Kidney glomerular epithelial cell (primary cell): ENCODE measurements around the gene ETV6.

Experiments used
- DNase-seq: peaks from one replicate; lab custom pipeline; 2025; lab: John Stamatoyannopoulos, UW

The ETV6 gene

DNA sequence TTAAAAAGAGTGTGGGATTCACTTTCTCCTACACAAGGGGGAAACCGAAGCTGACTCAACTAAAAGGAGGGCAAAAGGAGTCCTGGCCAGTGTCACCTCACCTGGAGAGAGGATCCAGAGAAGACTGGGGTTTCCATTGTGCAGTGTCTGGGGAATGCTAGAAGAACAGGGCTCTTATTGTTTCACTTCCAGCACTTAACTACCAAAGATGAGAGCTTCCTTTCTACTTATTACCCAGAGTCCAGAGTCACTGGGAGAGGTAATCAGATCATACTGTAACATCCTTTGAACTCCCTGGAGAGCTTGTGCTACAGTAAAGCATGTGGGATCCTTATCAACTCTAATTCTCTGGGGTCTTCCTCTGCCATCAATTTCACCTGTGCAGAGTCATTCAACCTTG is 272.9 kb downstream of the ETV6 start:
- no peak for DNase-seq

DNA sequence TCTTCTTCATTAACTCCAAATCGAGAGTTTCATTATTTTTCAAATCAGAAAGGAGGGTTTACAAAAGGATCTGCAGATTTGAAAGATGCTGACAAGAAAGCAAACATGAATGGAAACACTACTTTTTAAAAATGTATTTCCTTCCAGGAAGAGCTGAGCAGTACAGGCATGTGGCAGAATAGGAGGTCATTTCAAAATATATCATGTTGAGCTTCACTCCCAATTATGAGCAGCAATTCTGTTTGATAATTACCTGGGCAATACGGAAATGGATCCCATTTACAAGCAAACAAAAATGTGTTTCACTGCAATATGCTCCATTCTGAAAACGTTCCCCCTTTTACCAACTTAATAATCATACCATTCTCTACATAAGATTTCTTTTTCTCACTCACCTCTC is 273.6 kb downstream of the ETV6 start:
- no peak for DNase-seq

DNA sequence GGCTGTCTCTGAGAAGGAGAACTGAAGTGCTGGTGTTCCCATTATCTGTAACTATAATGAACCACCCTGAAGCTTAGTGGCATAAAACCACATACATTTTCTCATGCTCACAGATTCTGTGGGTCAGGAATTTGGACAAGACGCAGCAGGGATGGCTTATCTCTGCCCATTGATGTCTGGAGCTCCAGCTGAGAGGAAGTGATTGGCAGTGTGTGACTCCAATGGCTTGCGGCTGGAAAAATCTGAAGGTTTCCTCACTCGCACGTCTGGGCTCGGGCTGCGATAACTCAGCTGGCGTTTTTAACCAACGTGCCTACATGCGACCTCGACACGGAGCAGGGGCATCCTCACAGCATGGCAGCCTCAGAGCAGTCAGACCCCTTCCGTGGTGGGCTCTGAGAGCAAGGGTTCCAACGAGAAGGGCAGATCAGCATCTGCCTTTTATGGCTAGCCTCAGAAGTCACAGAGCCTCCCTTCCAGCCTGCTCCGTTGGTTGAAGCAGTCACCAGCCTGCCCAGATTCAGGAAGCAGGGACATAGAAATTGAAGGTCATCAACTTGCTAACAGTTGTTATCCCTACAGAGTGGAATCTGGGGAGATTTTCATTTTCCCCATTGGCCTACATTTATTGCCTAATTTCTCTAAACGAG is 277.9 kb downstream of the ETV6 start:
- DNase-seq: no peak

DNA sequence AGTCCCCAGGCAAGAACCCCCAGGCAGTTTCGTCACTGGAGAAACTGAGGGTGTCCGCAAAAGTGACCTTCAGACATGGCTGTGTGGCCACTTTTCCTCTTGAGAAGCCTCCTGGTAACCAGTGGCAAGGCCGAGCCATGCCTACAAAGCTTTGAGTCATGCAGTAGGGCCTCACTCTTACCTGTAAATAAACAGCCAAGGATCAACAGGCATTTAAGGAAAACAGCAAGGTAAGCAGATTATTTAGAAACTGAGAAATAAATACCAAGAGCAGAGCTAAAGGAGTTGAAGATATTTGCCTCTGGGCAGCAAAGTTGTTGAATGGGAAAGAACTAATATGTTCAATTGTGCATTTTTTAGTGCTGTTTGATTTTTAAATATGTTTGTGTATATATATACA is 280.2 kb downstream of the ETV6 start:
- no peak for DNase-seq

DNA sequence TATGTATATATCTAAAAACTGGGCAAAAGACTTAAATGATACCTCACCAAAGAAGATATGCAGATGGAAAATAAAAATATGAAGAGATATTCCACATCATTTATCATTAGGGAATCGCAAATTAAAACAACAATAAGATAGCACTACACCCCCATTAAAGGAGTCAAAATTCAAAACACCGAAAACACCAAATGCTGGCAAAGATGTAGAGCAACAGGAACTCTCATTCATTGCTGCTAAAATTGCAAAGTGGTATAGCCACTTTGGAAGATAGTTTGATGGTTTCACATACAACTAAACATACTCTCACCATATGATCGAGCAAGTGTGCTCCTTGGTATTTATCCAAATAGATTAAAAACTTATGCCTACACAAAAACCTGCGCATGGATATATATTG is 289.7 kb downstream of the ETV6 start:
- no peak for DNase-seq

DNA sequence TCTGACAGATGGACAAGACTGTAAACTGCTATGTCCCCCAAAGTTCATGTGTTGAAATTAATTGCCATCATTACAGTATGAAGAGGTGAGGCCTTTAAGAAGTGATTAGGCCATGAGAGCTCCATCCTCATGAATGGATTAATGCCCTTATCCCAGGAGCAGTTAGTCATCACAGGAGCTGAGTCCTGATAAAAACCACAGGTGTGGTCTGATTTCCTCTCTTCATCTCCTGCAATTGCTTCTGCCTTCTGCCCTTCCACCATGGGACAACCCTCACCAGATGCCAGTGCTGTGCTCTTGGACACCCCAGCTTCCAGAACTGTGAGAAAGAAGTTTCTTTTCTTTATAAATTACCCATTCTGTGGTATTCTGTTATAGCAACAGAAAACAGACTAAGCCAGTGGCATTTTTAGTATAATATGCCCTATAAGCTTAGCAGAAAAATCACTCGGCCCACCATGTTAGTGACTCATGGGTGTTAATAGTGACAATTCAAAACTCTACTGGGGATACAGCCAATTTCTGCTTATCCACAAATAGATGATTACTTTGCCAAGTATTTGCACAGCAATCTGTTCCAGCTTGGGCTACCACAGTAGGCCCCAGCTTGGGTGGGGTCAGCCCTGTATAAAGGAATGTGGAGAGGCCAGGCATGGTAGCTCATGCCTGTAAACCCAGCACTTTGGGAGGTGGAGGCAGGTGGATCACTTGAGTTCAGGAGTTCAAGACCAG is 292.3 kb downstream of the ETV6 start:
- DNase-seq: no peak

DNA sequence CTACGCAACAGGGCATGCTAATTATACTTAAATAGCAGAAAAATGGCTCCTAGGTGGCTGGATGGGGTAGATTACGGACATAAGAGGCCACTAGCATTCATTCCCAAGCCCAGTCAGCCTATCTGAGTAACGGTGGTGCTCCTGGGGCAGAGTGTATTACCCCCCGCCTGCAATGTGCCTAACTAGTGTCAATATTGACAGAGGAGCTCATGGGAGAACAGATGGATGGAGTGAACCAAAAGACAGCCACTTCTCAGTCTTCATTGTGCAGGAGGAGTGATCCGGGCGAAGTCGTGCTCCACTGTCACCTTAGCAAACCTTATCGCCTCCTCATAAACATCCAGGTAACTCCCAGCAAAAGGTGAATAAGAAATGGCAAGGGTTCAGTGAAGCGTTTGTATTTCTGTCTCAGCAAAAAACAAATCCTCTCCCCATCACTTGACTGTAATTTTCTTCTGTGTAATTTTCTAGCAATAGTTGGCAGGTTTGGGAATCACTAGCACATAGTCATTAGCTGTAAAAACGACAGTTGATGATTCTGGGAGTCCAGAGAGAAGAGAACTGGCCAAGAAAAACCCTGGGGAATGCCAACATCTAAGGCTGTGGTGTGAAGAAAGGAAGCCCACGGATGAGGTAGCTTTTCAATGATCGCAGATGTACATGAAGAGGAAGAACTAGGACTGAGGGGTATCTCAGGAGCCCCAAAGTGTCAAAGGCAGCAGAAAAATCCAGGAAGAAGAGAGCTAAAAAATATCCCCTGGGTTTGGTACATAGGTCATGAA is 294.6 kb downstream of the ETV6 start:
- DNase-seq: no peak
